ENCODE data around the gene IL1RAPL2.

Gene IL1RAPL2

DNA sequence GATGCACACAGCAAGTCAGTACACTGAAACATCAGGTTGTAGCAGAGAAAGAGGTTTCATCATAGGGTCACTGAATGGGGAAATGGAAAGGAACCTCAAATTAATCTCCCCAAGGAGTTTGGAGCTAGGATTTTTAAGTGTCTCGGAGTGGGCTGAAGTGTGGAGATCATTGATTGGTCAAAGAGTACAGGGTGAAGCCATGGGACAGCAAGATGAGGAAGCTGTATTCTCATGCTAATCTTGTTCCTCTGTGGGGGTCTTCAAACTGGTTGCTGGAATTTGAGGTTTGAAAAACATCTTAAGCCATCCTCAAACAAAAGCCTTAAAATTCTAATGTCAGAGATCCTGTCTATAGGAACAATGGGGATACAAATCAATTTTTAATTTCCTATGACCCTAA is 733.3 kb downstream of the IL1RAPL2 start:
- Histone ChIP-seq H3K4me3 (ENCODE audit: low read length) (no peak overlapping the region), H3K4me1 (ENCODE audit: low read length) (peaks cover 21% of the 10 kb centered on the region), H3K36me3 (replicated peaks; ENCODE audit: low read depth, low read length) (no peaks in the 10 kb centered on the region), H3K27ac (ENCODE audit: low read length) (no peak overlapping the region), H3K9ac (ENCODE audit: low read length) (no peak overlapping the region), H3K27me3 (ENCODE audit: low read depth, low read length) (no peaks in the 10 kb centered on the region), H3K9me3 (ENCODE audit: insufficient read depth, low read length) (no peaks in the 10 kb centered on the region; the same call in 1 of the 2 replicates), H4K20me1 (ENCODE audit: insufficient read depth, low read length) (no peaks in the 10 kb centered on the region), H3K4me2 (ENCODE audit: low read length) (no peak overlapping the region), H2AFZ (ENCODE audit: low read depth, low read length) (no peak overlapping the region), H3K79me2 (ENCODE audit: low read length) (no peaks in the 10 kb centered on the region)
- TF ChIP-seq, protein P1, sequence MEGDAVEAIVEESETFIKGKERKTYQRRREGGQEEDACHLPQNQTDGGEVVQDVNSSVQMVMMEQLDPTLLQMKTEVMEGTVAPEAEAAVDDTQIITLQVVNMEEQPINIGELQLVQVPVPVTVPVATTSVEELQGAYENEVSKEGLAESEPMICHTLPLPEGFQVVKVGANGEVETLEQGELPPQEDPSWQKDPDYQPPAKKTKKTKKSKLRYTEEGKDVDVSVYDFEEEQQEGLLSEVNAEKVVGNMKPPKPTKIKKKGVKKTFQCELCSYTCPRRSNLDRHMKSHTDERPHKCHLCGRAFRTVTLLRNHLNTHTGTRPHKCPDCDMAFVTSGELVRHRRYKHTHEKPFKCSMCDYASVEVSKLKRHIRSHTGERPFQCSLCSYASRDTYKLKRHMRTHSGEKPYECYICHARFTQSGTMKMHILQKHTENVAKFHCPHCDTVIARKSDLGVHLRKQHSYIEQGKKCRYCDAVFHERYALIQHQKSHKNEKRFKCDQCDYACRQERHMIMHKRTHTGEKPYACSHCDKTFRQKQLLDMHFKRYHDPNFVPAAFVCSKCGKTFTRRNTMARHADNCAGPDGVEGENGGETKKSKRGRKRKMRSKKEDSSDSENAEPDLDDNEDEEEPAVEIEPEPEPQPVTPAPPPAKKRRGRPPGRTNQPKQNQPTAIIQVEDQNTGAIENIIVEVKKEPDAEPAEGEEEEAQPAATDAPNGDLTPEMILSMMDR (IDR thresholded peaks at IDR 0.05; ENCODE audit: low read depth, low read length) = no peak
- no peak for TF ChIP-seq EZH2phosphoT487 (IDR thresholded peaks at IDR 0.05; ENCODE audit: low read depth)

- peaks cover 30% of the 10 kb centered on the region for H3K4me1 ChIP-seq (ENCODE audit: low read length)
- no peak overlapping the region for H3K9ac ChIP-seq (ENCODE audit: low read length)
These were observed 736.2 kb downstream of the IL1RAPL2 start for GRCh38 chrX:105302246-105302645.

DNA sequence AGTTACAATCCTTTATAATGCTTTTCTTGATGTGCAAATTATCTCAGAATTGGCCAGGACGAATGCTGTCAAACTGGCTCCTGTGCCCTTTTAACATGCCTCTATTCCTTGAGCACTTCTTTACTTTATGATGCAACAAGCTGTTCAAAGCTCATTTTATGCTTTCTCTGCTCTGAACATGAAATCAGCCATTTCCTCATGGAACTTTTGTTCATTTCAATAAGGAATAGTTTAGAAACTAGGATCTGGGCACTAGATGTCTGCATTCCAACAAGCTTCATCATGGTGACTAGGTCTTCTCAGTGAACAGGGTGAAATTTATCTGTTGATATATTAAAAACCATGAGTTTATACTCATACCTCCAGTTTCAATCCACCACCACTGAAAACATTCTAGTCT is 741.8 kb downstream of the IL1RAPL2 start:
- no peak for TF ChIP-seq EZH2phosphoT487 (IDR thresholded peaks at IDR 0.05; ENCODE audit: low read depth)
- TF ChIP-seq, protein P1 (IDR thresholded peaks at IDR 0.05; ENCODE audit: low read depth, low read length) = no peak
- Histone ChIP-seq H4K20me1 (ENCODE audit: insufficient read depth, low read length) (no peaks in the 10 kb centered on the region), H3K9me3 (ENCODE audit: insufficient read depth, low read length) (peaks cover 9% of the 10 kb centered on the region; the same call in 1 of the 2 replicates), H2AFZ (ENCODE audit: low read depth, low read length) (no peak overlapping the region), H3K9ac (ENCODE audit: low read length) (no peak overlapping the region), H3K27me3 (ENCODE audit: low read depth, low read length) (no peaks in the 10 kb centered on the region), H3K27ac (ENCODE audit: low read length) (no peak overlapping the region), H3K79me2 (ENCODE audit: low read length) (no peaks in the 10 kb centered on the region), H3K4me2 (ENCODE audit: low read length) (no peak overlapping the region), H3K4me1 (ENCODE audit: low read length) (peaks cover 24% of the 10 kb centered on the region), H3K4me3 (ENCODE audit: low read length) (no peak overlapping the region), H3K36me3 (replicated peaks; ENCODE audit: low read depth, low read length) (peaks cover 4% of the 10 kb centered on the region)

More at GRCh38 chrX:105302246-105302645, 736.2 kb downstream of the IL1RAPL2 start:
- Histone ChIP-seq H3K4me2 (ENCODE audit: low read length) (no peak overlapping the region), H3K4me3 (ENCODE audit: low read length) (no peak overlapping the region), H2AFZ (ENCODE audit: low read depth, low read length) (no peak overlapping the region), H3K9me3 (ENCODE audit: insufficient read depth, low read length) (peaks cover 9% of the 10 kb centered on the region; the same call in 1 of the 2 replicates), H3K27ac (ENCODE audit: low read length) (no peak overlapping the region), H4K20me1 (ENCODE audit: insufficient read depth, low read length) (no peaks in the 10 kb centered on the region), H3K27me3 (ENCODE audit: low read depth, low read length) (no peaks in the 10 kb centered on the region), H3K36me3 (replicated peaks; ENCODE audit: low read depth, low read length) (peaks cover 4% of the 10 kb centered on the region), H3K79me2 (ENCODE audit: low read length) (no peaks in the 10 kb centered on the region)
- TF ChIP-seq EZH2phosphoT487 (IDR thresholded peaks at IDR 0.05; ENCODE audit: low read depth) = no peak
- TF ChIP-seq, protein P1 (IDR thresholded peaks at IDR 0.05; ENCODE audit: low read depth, low read length) = no peak

- no peak overlapping the region for H2AFZ ChIP-seq (ENCODE audit: low read depth, low read length)
These were observed 747.6 kb downstream of the IL1RAPL2 start for GRCh38 chrX:105313596-105313995.

More at GRCh38 chrX:105313596-105313995, 747.6 kb downstream of the IL1RAPL2 start:
- Histone ChIP-seq H3K9me3 (ENCODE audit: insufficient read depth, low read length) (no peaks in the 10 kb centered on the region), H3K9ac (ENCODE audit: low read length) (no peak overlapping the region), H3K27ac (ENCODE audit: low read length) (no peak overlapping the region), H3K4me1 (ENCODE audit: low read length) (peaks cover 9% of the 10 kb centered on the region), H3K27me3 (ENCODE audit: low read depth, low read length) (no peaks in the 10 kb centered on the region), H3K36me3 (replicated peaks; ENCODE audit: low read depth, low read length) (no peaks in the 10 kb centered on the region), H3K4me2 (ENCODE audit: low read length) (no peak overlapping the region), H3K4me3 (ENCODE audit: low read length) (no peak overlapping the region), H3K79me2 (ENCODE audit: low read length) (no peaks in the 10 kb centered on the region), H4K20me1 (ENCODE audit: insufficient read depth, low read length) (no peaks in the 10 kb centered on the region)
- TF ChIP-seq, protein P1 (IDR thresholded peaks at IDR 0.05; ENCODE audit: low read depth, low read length) = no peak
- no peak for TF ChIP-seq EZH2phosphoT487 (IDR thresholded peaks at IDR 0.05; ENCODE audit: low read depth)

Measured in OCI-LY3 (cell line).